HFFc6 (cell line): Measurements from ENCODE around the gene TTC3. TPM values are rescaled to one million over a fixed set of nuclear protein-coding genes. Genes with fewer than 3 reads are reported as not detected.

ENCODE experiments used
- DNase-seq: peaks from one replicate; pipeline ENCODE4 v3.0.0-alpha.2; 2018
- H3K27ac Mint-ChIP-seq: 2 replicates; pipeline ENCODE4 v1.8.0; 2020; ENCODE audit warnings: mild to moderate bottlenecking, mixed read lengths
- H3K27me3 Mint-ChIP-seq: 2 replicates; pipeline ENCODE4 v1.8.0; 2021; ENCODE audit warnings: mild to moderate bottlenecking, moderate library complexity, mixed read lengths; ENCODE audit not compliant: insufficient read depth
- H3K36me3 Mint-ChIP-seq: 2 replicates; pipeline ENCODE4 v1.8.0; 2021; ENCODE audit warnings: low read depth, mixed read lengths
- H3K4me1 Mint-ChIP-seq: 2 replicates; pipeline ENCODE4 v1.8.0; 2020; ENCODE audit warnings: low read depth, mixed read lengths
- H3K4me3 Mint-ChIP-seq: 2 replicates; pipeline ENCODE4 v1.8.0; 2020; ENCODE audit warnings: mild to moderate bottlenecking, moderate library complexity, mixed read lengths
- H3K9me3 Mint-ChIP-seq: 2 replicates; pipeline ENCODE4 v1.8.0; 2020; ENCODE audit warnings: mild to moderate bottlenecking, mixed read lengths
- total RNA-seq, 6 experiments: library from RNA; stranded (reverse); fragmentation: NEBNext Ultra II Directional; extraction: Animal tissue kit (Norgen Biotek cat#: 25700); gene quantifications; 2 replicates in 1 of 6; 3 replicates in 5 of 6; pipeline ENCODE4 v1.2.3, GENCODE V29; 2021
- TF ChIP-seq, protein P1 (sequence below): fragments of 200-600 bp; sonication (generic); IDR thresholded peaks from 2 replicates; pipeline ENCODE4 v1.5.0; 2021; ENCODE audit warnings: antibody characterized with exemption, mild to moderate bottlenecking

TTC3 gene
- total RNA-seq, 6 experiments from 2014 or later, result 123 to 173 (median 134) TPM

DNA sequence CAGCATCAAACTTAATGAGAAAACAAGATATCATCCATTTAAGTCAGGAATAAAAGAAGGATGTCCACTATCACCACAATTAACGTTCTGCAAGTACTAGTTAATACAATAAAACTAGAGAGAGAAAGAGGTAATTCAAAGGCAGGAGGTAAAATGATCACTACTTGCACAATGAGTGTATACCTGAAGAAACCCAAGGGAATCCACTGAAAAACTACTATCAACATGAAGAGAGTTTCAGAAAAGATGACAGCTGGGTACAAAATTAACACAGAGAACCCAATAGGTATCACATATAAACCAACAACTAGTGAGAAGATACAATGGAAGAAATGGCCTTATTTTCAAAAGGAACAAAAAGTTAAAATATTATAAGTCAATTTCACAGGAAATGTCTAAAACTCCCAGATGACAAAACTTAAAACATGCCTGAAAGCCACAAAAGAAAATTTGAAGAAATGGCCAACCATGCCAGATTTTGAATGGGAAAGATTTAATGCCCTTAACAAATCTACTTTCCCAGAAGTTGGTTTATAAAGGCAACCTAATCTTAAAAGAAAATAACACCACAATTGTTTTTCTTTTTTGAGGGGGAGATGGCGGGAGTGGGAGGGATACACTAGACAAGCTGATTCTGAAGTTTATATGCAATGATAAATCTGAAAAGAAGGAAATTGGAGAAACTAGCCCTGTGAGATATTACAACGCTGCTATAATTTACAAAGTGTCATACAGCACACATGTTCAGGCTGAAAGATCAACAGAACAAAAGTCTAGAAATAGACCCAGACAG lies 176.3 kb downstream of the TTC3 start:
- DNase-seq, result no peak
- no peak overlapping the region for H3K4me3 Mint-ChIP-seq
- H3K9me3 Mint-ChIP-seq, result no peaks in the 10 kb centered on the region
- peaks cover 51% of the 10 kb centered on the region for H3K4me1 Mint-ChIP-seq
- TF ChIP-seq, protein P1, sequence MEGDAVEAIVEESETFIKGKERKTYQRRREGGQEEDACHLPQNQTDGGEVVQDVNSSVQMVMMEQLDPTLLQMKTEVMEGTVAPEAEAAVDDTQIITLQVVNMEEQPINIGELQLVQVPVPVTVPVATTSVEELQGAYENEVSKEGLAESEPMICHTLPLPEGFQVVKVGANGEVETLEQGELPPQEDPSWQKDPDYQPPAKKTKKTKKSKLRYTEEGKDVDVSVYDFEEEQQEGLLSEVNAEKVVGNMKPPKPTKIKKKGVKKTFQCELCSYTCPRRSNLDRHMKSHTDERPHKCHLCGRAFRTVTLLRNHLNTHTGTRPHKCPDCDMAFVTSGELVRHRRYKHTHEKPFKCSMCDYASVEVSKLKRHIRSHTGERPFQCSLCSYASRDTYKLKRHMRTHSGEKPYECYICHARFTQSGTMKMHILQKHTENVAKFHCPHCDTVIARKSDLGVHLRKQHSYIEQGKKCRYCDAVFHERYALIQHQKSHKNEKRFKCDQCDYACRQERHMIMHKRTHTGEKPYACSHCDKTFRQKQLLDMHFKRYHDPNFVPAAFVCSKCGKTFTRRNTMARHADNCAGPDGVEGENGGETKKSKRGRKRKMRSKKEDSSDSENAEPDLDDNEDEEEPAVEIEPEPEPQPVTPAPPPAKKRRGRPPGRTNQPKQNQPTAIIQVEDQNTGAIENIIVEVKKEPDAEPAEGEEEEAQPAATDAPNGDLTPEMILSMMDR, result no peak
- peak overlapping the region; percentile 20 for H3K27ac Mint-ChIP-seq
- H3K36me3 Mint-ChIP-seq, result peaks cover 8% of the 10 kb centered on the region; the same call in 1 of the 2 replicates
- peaks cover 2% of the 10 kb centered on the region; the same call in 1 of the 2 replicates for H3K27me3 Mint-ChIP-seq

DNA sequence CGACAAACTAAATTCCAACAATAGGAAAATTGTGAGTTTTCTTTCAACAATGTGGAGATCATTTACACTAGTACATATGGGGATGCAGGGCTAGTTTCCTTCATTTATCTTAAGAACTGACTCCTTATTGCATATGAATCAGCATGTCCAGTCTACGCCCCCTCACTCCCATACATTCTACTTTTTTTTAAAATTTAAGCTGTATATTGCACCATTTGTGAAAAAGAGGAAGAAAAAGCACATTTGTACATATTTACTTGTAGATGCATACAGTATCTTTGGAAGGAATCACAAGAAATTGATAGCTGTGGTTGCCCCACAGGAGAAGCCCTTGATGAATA lies 178.2 kb downstream of the TTC3 start:
- DNase-seq, result no peak
- Mint-ChIP-seq H3K4me3 (no peak overlapping the region), H3K4me1 (peaks cover 52% of the 10 kb centered on the region), H3K36me3 (no peaks in the 10 kb centered on the region), H3K27me3 (peaks cover 2% of the 10 kb centered on the region; the same call in 1 of the 2 replicates), H3K27ac (no peak overlapping the region; the same call in 1 of the 2 replicates), H3K9me3 (no peaks in the 10 kb centered on the region)
- TF ChIP-seq, protein P1, result no peak

Other genes with a start within 250 kb of the TTC3 start
- 10 to 100 TPM; 20.3 to 24.5 (median 22.2) TPM for gene HLCS, start 106.6 kb upstream of the TTC3 start, total RNA-seq
- gene RIPPLY3, start 66.6 kb upstream of the TTC3 start, total RNA-seq, result not detected
- gene PIGP, start 183 bp upstream of the TTC3 start, total RNA-seq, result 10 to 100 TPM; 24.8 to 33.8 (median 31.1) TPM
- 10 to 100 TPM; 40.8 to 50.0 (median 44.3) TPM for gene VPS26C, start 194.1 kb downstream of the TTC3 start, total RNA-seq